Neural progenitor cell (in vitro differentiated cells): Measurements from ENCODE around the gene WDR70. TPM values are rescaled to one million over a fixed set of nuclear protein-coding genes. Genes with fewer than 3 reads are reported as not detected.

Experiments
- DNase-seq: peaks from one replicate; pipeline ENCODE4 v3.0.0-alpha.2; 2016; ENCODE audit warnings: low spot score
- H2AFZ ChIP-seq: fragments of 200-600 bp; sonication (generic); replicated peaks from 2 replicates; pipeline ENCODE4 v1.6.1; 2016; ENCODE audit warnings: antibody characterized with exemption
- H3F3A ChIP-seq: fragments of 200-600 bp; sonication (generic); 2 replicates; pipeline ENCODE4 v1.6.1; 2016; ENCODE audit warnings: antibody characterized with exemption, low read depth
- H3K27ac ChIP-seq: fragments of 200-600 bp; sonication (generic); 2 replicates; pipeline ENCODE4 v1.5.1; 2016; ENCODE audit warnings: mild to moderate bottlenecking
- H3K27me3 ChIP-seq: fragments of 200-600 bp; sonication (generic); 2 replicates; pipeline ENCODE4 v1.6.1; 2016; ENCODE audit warnings: mild to moderate bottlenecking, moderate library complexity
- H3K36me3 ChIP-seq: fragments of 200-600 bp; sonication (generic); 2 replicates; pipeline ENCODE4 v1.5.1; 2016
- H3K4me1 ChIP-seq: fragments of 200-600 bp; sonication (generic); 2 replicates; pipeline ENCODE4 v1.6.1; 2016; ENCODE audit warnings: mixed run types
- H3K4me2 ChIP-seq: fragments of 200-600 bp; sonication (generic); 2 replicates; pipeline ENCODE4 v1.6.1; 2016
- H3K4me3 ChIP-seq: fragments of 200-600 bp; sonication (generic); 2 replicates; pipeline ENCODE4 v1.5.1; 2016
- H3K79me2 ChIP-seq: fragments of 200-600 bp; sonication (generic); 2 replicates; pipeline ENCODE4 v1.6.1; 2016; ENCODE audit warnings: low read depth
- H3K9ac ChIP-seq: fragments of 200-600 bp; sonication (generic); 2 replicates; pipeline ENCODE4 v1.6.1; 2016
- H3K9me3 ChIP-seq: fragments of 200-600 bp; sonication (generic); 2 replicates; pipeline ENCODE4 v1.5.1; 2016; ENCODE audit warnings: low read depth
- H4K20me1 ChIP-seq: fragments of 200-600 bp; sonication (generic); 2 replicates; pipeline ENCODE4 v1.6.1; 2016; ENCODE audit warnings: low read depth
- H3K27ac Mint-ChIP-seq: 3 replicates; pipeline ENCODE4 v1.8.0; 2021; ENCODE audit warnings: mixed read lengths
- H3K27me3 Mint-ChIP-seq: 2 replicates; pipeline ENCODE4 v1.8.0; 2022; ENCODE audit warnings: low read depth, mild to moderate bottlenecking, inconsistent platforms, moderate library complexity, mixed read lengths; ENCODE audit not compliant: insufficient read depth
- H3K36me3 Mint-ChIP-seq: 3 replicates; pipeline ENCODE4 v1.8.0; 2021; ENCODE audit warnings: mixed read lengths
- H3K4me1 Mint-ChIP-seq: 3 replicates; pipeline ENCODE4 v1.8.0; 2021; ENCODE audit warnings: mixed read lengths
- H3K4me3 Mint-ChIP-seq: 3 replicates; pipeline ENCODE4 v1.8.0; 2021; ENCODE audit warnings: mild to moderate bottlenecking, moderate library complexity, mixed read lengths
- H3K9me3 Mint-ChIP-seq: 3 replicates; pipeline ENCODE4 v1.8.0; 2020; ENCODE audit warnings: mixed read lengths
- CTCF ChIP-seq: fragments of 200-600 bp; sonication (generic); IDR thresholded peaks from 2 replicates; pipeline ENCODE4 v1.5.1; 2017; ENCODE audit warnings: antibody characterized with exemption, mild to moderate bottlenecking
- EZH2 ChIP-seq: fragments of 200-600 bp; sonication (generic); IDR thresholded peaks from 2 replicates; pipeline ENCODE4 v1.6.1; 2017; ENCODE audit warnings: antibody characterized with exemption, mild to moderate bottlenecking, moderate library complexity
- EZH2phosphoT487 ChIP-seq: fragments of 200-600 bp; sonication (generic); IDR thresholded peaks from 2 replicates; pipeline ENCODE4 v1.6.1; 2017; ENCODE audit warnings: antibody characterized with exemption
- total RNA-seq: library from RNA; depleted of rRNA; stranded (reverse); fragments of >200 nt; gene quantifications from 2 replicates; pipeline ENCODE4 v1.2.3, GENCODE V29; 2015; ENCODE audit warnings: low replicate concordance

WDR70 gene
- total RNA-seq, 1 donor from 2014 or later: 46.2 TPM

- Histone ChIP-seq H3K79me2 (no peaks in the 10 kb centered on the region), H3K27ac (no peak overlapping the region), H3K36me3 (no peaks in the 10 kb centered on the region), H3K9ac (no peak overlapping the region), H3K4me2 (no peak overlapping the region), H3K4me1 (no peaks in the 10 kb centered on the region), H3K9me3 (no peaks in the 10 kb centered on the region), H2AFZ (no peak overlapping the region), H3F3A (no peaks in the 10 kb centered on the region), H3K4me3 (no peak overlapping the region), H4K20me1 (no peaks in the 10 kb centered on the region), H3K27me3 (no peaks in the 10 kb centered on the region)
- DNase-seq: no peak
- H3K4me1 Mint-ChIP-seq: peaks cover 31% of the 10 kb centered on the region
- H3K4me3 Mint-ChIP-seq: no peak overlapping the region
- H3K36me3 Mint-ChIP-seq: no peaks in the 10 kb centered on the region
- TF ChIP-seq EZH2phosphoT487 (no peak), CTCF (no peak), EZH2 (no peak)
- no peak overlapping the region for H3K27ac Mint-ChIP-seq
- no peaks in the 10 kb centered on the region for H3K27me3 Mint-ChIP-seq
- no peaks in the 10 kb centered on the region for H3K9me3 Mint-ChIP-seq
These were observed 355.0 kb downstream of the WDR70 start for GRCh38 chr5:37734114-37734513.

- Histone ChIP-seq H3K36me3 (no peaks in the 10 kb centered on the region), H3K27me3 (no peaks in the 10 kb centered on the region), H2AFZ (no peak overlapping the region), H3K4me3 (no peak overlapping the region), H3K9ac (no peak overlapping the region), H3K79me2 (no peaks in the 10 kb centered on the region), H3F3A (no peaks in the 10 kb centered on the region), H3K4me1 (no peaks in the 10 kb centered on the region), H3K4me2 (no peak overlapping the region), H3K27ac (no peak overlapping the region), H3K9me3 (no peaks in the 10 kb centered on the region), H4K20me1 (no peaks in the 10 kb centered on the region)
- Mint-ChIP-seq H3K27ac (no peak overlapping the region), H3K4me3 (no peak overlapping the region), H3K9me3 (no peaks in the 10 kb centered on the region), H3K27me3 (no peaks in the 10 kb centered on the region), H3K4me1 (peaks cover 37% of the 10 kb centered on the region), H3K36me3 (peaks cover 4% of the 10 kb centered on the region)
- TF ChIP-seq EZH2phosphoT487 (no peak), CTCF (no peak), EZH2 (no peak)
- DNase-seq: no peak
These were observed 356.7 kb downstream of the WDR70 start for GRCh38 chr5:37735649-37736347.

GRCh38 chr5:37736397-37736796 lies 357.3 kb downstream of the WDR70 start:
- H3F3A ChIP-seq: no peaks in the 10 kb centered on the region
- no peaks in the 10 kb centered on the region for H3K79me2 ChIP-seq
- no peaks in the 10 kb centered on the region for H3K36me3 ChIP-seq
- no peaks in the 10 kb centered on the region for H3K9me3 Mint-ChIP-seq
- peaks cover 6% of the 10 kb centered on the region for H3K36me3 Mint-ChIP-seq
- H4K20me1 ChIP-seq: no peaks in the 10 kb centered on the region
- H3K27me3 ChIP-seq: no peaks in the 10 kb centered on the region
- H3K4me3 Mint-ChIP-seq: no peak overlapping the region
- H3K4me2 ChIP-seq: no peak overlapping the region
- H2AFZ ChIP-seq: no peak overlapping the region
- H3K4me1 Mint-ChIP-seq: peaks cover 34% of the 10 kb centered on the region
- H3K4me3 ChIP-seq: no peak overlapping the region
- H3K27ac Mint-ChIP-seq: no peak overlapping the region
- no peaks in the 10 kb centered on the region for H3K27me3 Mint-ChIP-seq
- no peak overlapping the region for H3K27ac ChIP-seq
- no peaks in the 10 kb centered on the region for H3K9me3 ChIP-seq
- H3K9ac ChIP-seq: no peak overlapping the region
- no peaks in the 10 kb centered on the region for H3K4me1 ChIP-seq
- no peak for TF ChIP-seq EZH2phosphoT487
- TF ChIP-seq EZH2: no peak
- TF ChIP-seq CTCF: no peak
- DNase-seq: no peak
